HCT116 (cell line): ENCODE results near the gene ALPL. TPM values are rescaled to one million over a fixed set of nuclear protein-coding genes. Genes with fewer than 3 reads are reported as not detected.

Source experiments
- ATAC-seq: fragments of 200-7000 bp; cut with Tn5 transposase; 2 replicates; pipeline ENCODE4 v1.9.1; 2020; ENCODE audit warnings: mild to moderate bottlenecking, moderate library complexity
- BruUV-seq: library from RNA; stranded (reverse); fragments of 400-500 nt; replicated peaks from 2 replicates; lab custom pipeline; 2021; lab: Mats Ljungman, UMichigan
- CTCF ChIA-PET: fragments of 300-600 bp; sonication (Branson Sonifier 250); formaldehyde crosslinking; loops from one replicate; lab custom pipeline; 2021; ENCODE audit warnings: antibody characterized with exemption; lab: Charles Lee
- POLR2A ChIA-PET: fragments of 300-600, 350-600 bp; sonication (Branson Sonifier 250); formaldehyde crosslinking; loops from one replicate; lab custom pipeline; 2021; ENCODE audit warnings: antibody characterized with exemption; lab: Charles Lee
- RAD21 ChIA-PET, 2 experiments: fragments of 300-600 bp; sonication (Branson Sonifier 250); formaldehyde crosslinking; loops; one replicate each; lab custom pipeline; 2023; ENCODE audit warnings: low total read pairs in 2 of 2; ENCODE audit not compliant: uncharacterized antibody in 2 of 2, unreplicated experiment in 2 of 2, low non-redundant PET in 1 of 2; lab: Charles Lee
- DNase-seq: peaks from one replicate; pipeline ENCODE4 v3.0.0-alpha.2; 2010; ENCODE audit warnings: low read depth, low spot score
- H2AFZ ChIP-seq: fragments of 200-600 bp; shearing (Covaris generic), sonication (generic); 2 replicates; pipeline ENCODE4 v1.6.1; 2017; ENCODE audit warnings: low read depth, mixed run types, mixed read lengths, antibody characterized with exemption, low read length; ENCODE audit not compliant: poor library complexity, severe bottlenecking
- H3K27ac ChIP-seq: 2 replicates; pipeline ENCODE4 v1.5.1; 2012; ENCODE audit warnings: low read depth, low read length
- H3K27me3 ChIP-seq: fragments of 200-600 bp; sonication (generic); 2 replicates; pipeline ENCODE4 v1.6.1; 2016; ENCODE audit warnings: mixed run types, low read length, mixed read lengths; ENCODE audit not compliant: insufficient read depth
- H3K36me3 ChIP-seq, 2 experiments: fragments of 200-500 bp in 1 of 2; fragments of 200-600 bp in 1 of 2; sonication (Bioruptor generic) in 1 of 2; sonication (generic) in 1 of 2; 2 replicates each; pipeline versions ENCODE4 v1.5.1 to v1.6.1; 2014 to 2016; ENCODE audit warnings: low read length in 2 of 2, inconsistent platforms in 1 of 2, mixed read lengths in 1 of 2, mixed run types in 1 of 2; ENCODE audit not compliant: insufficient read depth in 2 of 2, control insufficient read depth in 1 of 2
- H3K4me1 ChIP-seq, 2 experiments: fragments of 200-600 bp in 1 of 2; sonication (generic) in 1 of 2; 2 replicates each; pipeline versions ENCODE4 v1.5.1 to v1.6.1; 2012 to 2017; ENCODE audit warnings: low read length in 2 of 2, inconsistent platforms in 1 of 2, mild to moderate bottlenecking in 1 of 2, mixed read lengths in 1 of 2, mixed run types in 1 of 2, moderate library complexity in 1 of 2; ENCODE audit not compliant: insufficient read depth in 2 of 2, control insufficient read depth in 1 of 2
- H3K4me2 ChIP-seq: fragments of 200-600 bp; sonication (generic); 2 replicates; pipeline ENCODE4 v1.6.1; 2017; ENCODE audit warnings: mixed run types, low read length, mixed read lengths
- H3K4me3 ChIP-seq, 2 experiments: fragments of 200-600 bp in 1 of 2; sonication (generic) in 1 of 2; replicated peaks in 1 of 2; 2 replicates each; pipeline ENCODE4 v1.5.1; 2011 to 2016; ENCODE audit warnings: low read length in 2 of 2, control low read depth in 1 of 2, low read depth in 1 of 2, mild to moderate bottlenecking in 1 of 2, mixed read lengths in 1 of 2, mixed run types in 1 of 2
- H3K79me2 ChIP-seq: fragments of 200-600 bp; sonication (generic); 2 replicates; pipeline ENCODE4 v1.6.1; 2017; ENCODE audit warnings: mild to moderate bottlenecking, mixed run types, low read length, moderate library complexity, mixed read lengths; ENCODE audit not compliant: insufficient read depth
- H3K9ac ChIP-seq: fragments of 200-600 bp; sonication (generic); 2 replicates; pipeline ENCODE4 v1.6.1; 2016; ENCODE audit warnings: low read length, mixed read lengths
- H3K9me2 ChIP-seq: fragments of 200-600 bp; sonication (generic), shearing (Covaris generic); 2 replicates; pipeline ENCODE4 v1.6.1; 2017; ENCODE audit warnings: mixed run types, mild to moderate bottlenecking, moderate library complexity; ENCODE audit not compliant: insufficient read depth
- H3K9me3 ChIP-seq, 2 experiments: fragments of 200-500 bp in 1 of 2; fragments of 200-600 bp in 1 of 2; sonication (Bioruptor generic) in 1 of 2; sonication (generic) in 1 of 2; 2 replicates each; pipeline ENCODE4 v1.6.1; 2014 to 2017; ENCODE audit warnings: low read length in 2 of 2, mixed read lengths in 2 of 2, inconsistent platforms in 1 of 2, low read depth in 1 of 2, mild to moderate bottlenecking in 1 of 2, mixed run types in 1 of 2, moderate library complexity in 1 of 2; ENCODE audit not compliant: control insufficient read depth in 1 of 2, insufficient read depth in 1 of 2
- H4K20me1 ChIP-seq: fragments of 200-600 bp; sonication (generic), shearing (Covaris generic); 2 replicates; pipeline ENCODE4 v1.6.1; 2017; ENCODE audit warnings: mixed run types, mild to moderate bottlenecking, moderate library complexity; ENCODE audit not compliant: insufficient read depth
- CBX3 ChIP-seq: IDR thresholded peaks from 2 replicates; pipeline ENCODE4 v1.6.1; 2012; ENCODE audit warnings: low read depth
- EGR1 ChIP-seq: IDR thresholded peaks from 2 replicates; pipeline ENCODE4 v1.6.1; 2012; ENCODE audit warnings: low read depth
- ELF1 ChIP-seq: IDR thresholded peaks from 2 replicates; pipeline ENCODE4 v1.6.1; 2012; ENCODE audit warnings: low read depth, borderline replicate concordance
- EZH2 ChIP-seq: fragments of 200-600 bp; sonication (generic); IDR thresholded peaks from 2 replicates; pipeline ENCODE4 v1.6.1; 2017; ENCODE audit warnings: antibody characterized with exemption, mixed run types
- FOSL1 ChIP-seq: IDR thresholded peaks from 2 replicates; pipeline ENCODE4 v1.6.1; 2012; ENCODE audit warnings: low read depth
- POLR2AphosphoS5 ChIP-seq: IDR thresholded peaks from 2 replicates; pipeline ENCODE4 v1.6.1; 2011; ENCODE audit warnings: mild to moderate bottlenecking, low read depth, low read length, moderate library complexity
- RAD21 ChIP-seq: IDR thresholded peaks from 2 replicates; pipeline ENCODE4 v1.6.1; 2012; ENCODE audit warnings: low read depth, mild to moderate bottlenecking
- SIN3A ChIP-seq: IDR thresholded peaks from 2 replicates; pipeline ENCODE4 v1.6.1; 2012; ENCODE audit warnings: low read depth
- SP1 ChIP-seq: IDR thresholded peaks from 2 replicates; pipeline ENCODE4 v1.6.1; 2012; ENCODE audit warnings: low read depth
- YY1 ChIP-seq: IDR thresholded peaks from 2 replicates; pipeline ENCODE4 v1.6.1; 2011; ENCODE audit warnings: low read length, low read depth, moderate library complexity, mild to moderate bottlenecking; ENCODE audit not compliant: insufficient replicate concordance; ENCODE audit errors: extremely low read depth
- ZBTB33 ChIP-seq: IDR thresholded peaks from 2 replicates; pipeline ENCODE4 v1.6.1; 2011; ENCODE audit warnings: mild to moderate bottlenecking, low read length, moderate library complexity; ENCODE audit not compliant: insufficient replicate concordance; ENCODE audit errors: extremely low read depth
- ZFX ChIP-seq: fragments of 450-650 bp; IDR thresholded peaks from 2 replicates; pipeline ENCODE4 v1.6.1; 2017
- ZNF274 ChIP-seq: fragments of 200-500 bp; sonication (Bioruptor generic); IDR thresholded peaks from 2 replicates; pipeline ENCODE4 v1.6.1; 2014; ENCODE audit warnings: mild to moderate bottlenecking, low read depth, low read length, inconsistent platforms
- intact Hi-C: fragments of 100-400 bp; cut with micrococcal nuclease; formaldehyde crosslinking; loops from 2 replicates; pipeline ENCODE4 v1.10.0; 2022
- total RNA-seq: library from RNA; stranded (reverse); gene quantifications from one replicate; pipeline ENCODE4 v1.2.1, GENCODE V29; 2021; ENCODE audit not compliant: unreplicated experiment
- TF ChIP-seq, protein P1 (sequence below): IDR thresholded peaks from 2 replicates; pipeline ENCODE4 v1.6.1; 2012
- TF ChIP-seq, protein P2 (sequence below): IDR thresholded peaks from 2 replicates; pipeline ENCODE4 v1.6.1; 2012

The ALPL gene
- total RNA-seq, 1 experiment from 2014 or later: 0.61 TPM

GRCh38 chr1:21489146-21489545, 20.1 kb upstream of the ALPL start:
- RAD21 ChIA-PET: no interaction called here
- H4K20me1 ChIP-seq: no peaks in the 10 kb centered on the region
- ATAC-seq (no peak), DNase-seq (no peak)
- H3K9me2 ChIP-seq: no peaks in the 10 kb centered on the region
- no peaks in the 10 kb centered on the region for H3K27me3 ChIP-seq
- H3K4me1 ChIP-seq: peaks cover 0 to 11% of the 10 kb centered on the region in 2 experiments; a peak in 1 of 4 replicates
- CTCF ChIA-PET: interaction anchor here (0.6 to 1.3 kb wide), 5 partner anchors 20 to 792 kb away, joined by 3 to 5 read pairs (median 3); partner anchors contain the start of gene ALPL
- H3K36me3 ChIP-seq: no peaks in the 10 kb centered on the region
- peak overlapping the region; percentile 74 for H2AFZ ChIP-seq
- peak overlapping the region; percentile 62 for H3K4me2 ChIP-seq
- no peaks in the 10 kb centered on the region; a peak in 1 of 4 replicates for H3K9me3 ChIP-seq
- H3K27ac ChIP-seq: no peak overlapping the region
- H3K79me2 ChIP-seq: no peaks in the 10 kb centered on the region
- POLR2A ChIA-PET: no interaction called here
- no TSS peak for BruUV-seq
- H3K9ac ChIP-seq: no peak overlapping the region
- peak overlapping the region; percentile 23 to 26; a peak in 3 of 4 replicates for H3K4me3 ChIP-seq
- intact Hi-C loops: loop anchor here (2.0 kb wide), 1 partner anchor 38 kb away; no protein-coding TSS in a partner anchor
- TF ChIP-seq ZNF274: no peak

DNA sequence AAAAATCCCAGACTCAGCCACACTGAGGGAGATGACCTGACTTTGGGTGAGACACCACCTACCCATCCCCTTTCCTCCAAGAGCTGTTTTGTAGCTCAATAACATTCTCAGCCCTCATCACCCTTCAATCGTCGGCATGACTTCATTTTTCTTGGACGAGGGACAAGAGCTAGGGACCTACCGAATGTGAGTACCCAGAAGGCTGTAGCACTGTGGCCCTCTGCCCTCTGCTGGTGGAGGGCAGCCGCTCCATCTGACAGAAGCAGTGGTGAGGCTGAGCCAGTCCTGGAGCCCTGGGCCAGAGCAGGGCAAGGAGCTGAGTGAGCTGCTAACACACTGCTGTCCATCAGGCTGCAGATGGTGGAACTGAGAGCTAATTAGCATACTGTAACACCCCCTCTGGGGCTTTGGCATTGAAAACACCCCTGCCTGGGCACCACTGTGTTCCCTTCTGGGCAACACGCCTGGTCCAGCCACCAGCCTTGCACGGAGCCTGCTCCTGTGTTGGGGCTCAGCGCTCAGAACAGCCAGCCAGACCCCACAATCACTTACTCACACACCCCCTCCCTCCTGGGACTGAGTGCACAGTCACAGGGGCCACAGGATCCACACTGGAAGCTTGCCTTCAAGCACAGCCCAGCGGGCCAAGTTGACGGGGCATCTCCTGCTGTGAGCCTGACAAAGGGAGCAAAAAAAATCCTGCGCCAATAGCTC, 18.3 kb upstream of the ALPL start:
- H3K36me3 ChIP-seq: no peaks in the 10 kb centered on the region
- H4K20me1 ChIP-seq: no peaks in the 10 kb centered on the region
- no TSS peak for BruUV-seq
- H3K9me3 ChIP-seq: no peaks in the 10 kb centered on the region; a peak in 1 of 4 replicates
- no peak overlapping the region for H3K9ac ChIP-seq
- ChIA-PET CTCF (interaction anchor here (1.0 to 1.8 kb wide), 2 partner anchors 120 to 122 kb away, joined by 3 to 13 read pairs; no protein-coding TSS in a partner anchor), POLR2A (no interaction called here), RAD21 (interaction anchor here (0.6 to 1.0 kb wide), 3 partner anchors 117 to 123 kb away, joined by 3 to 4 read pairs (median 3); no protein-coding TSS in a partner anchor)
- no peak overlapping the region for H3K4me2 ChIP-seq
- intact Hi-C loops: loop anchor here (10.0 kb wide), 1 partner anchor 116 kb away; no protein-coding TSS in a partner anchor
- no peaks in the 10 kb centered on the region for H3K27me3 ChIP-seq
- no peaks in the 10 kb centered on the region for H3K9me2 ChIP-seq
- peak; percentile 78 for ATAC-seq
- H2AFZ ChIP-seq: no peak overlapping the region
- H3K27ac ChIP-seq: no peak overlapping the region
- no peak for DNase-seq
- H3K79me2 ChIP-seq: no peaks in the 10 kb centered on the region
- no peak overlapping the region for H3K4me3 ChIP-seq
- peaks cover 0 to 11% of the 10 kb centered on the region in 2 experiments; a peak in 1 of 4 replicates for H3K4me1 ChIP-seq
- TF ChIP-seq POLR2AphosphoS5: no peak
- TF ChIP-seq SIN3A: no peak
- no peak for TF ChIP-seq EZH2
- TF ChIP-seq ELF1: no peak
- peak; percentile 63; the same call in 1 of the 2 replicates for TF ChIP-seq CBX3
- no peak for TF ChIP-seq EGR1
- TF ChIP-seq, protein P1, sequence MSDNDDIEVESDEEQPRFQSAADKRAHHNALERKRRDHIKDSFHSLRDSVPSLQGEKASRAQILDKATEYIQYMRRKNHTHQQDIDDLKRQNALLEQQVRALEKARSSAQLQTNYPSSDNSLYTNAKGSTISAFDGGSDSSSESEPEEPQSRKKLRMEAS: no peak
- TF ChIP-seq, protein P2, sequence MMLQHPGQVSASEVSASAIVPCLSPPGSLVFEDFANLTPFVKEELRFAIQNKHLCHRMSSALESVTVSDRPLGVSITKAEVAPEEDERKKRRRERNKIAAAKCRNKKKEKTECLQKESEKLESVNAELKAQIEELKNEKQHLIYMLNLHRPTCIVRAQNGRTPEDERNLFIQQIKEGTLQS: no peak
- no peak for TF ChIP-seq ZFX
- peak; percentile 66 for TF ChIP-seq RAD21
- no peak for TF ChIP-seq FOSL1
- no peak for TF ChIP-seq ZNF274
- TF ChIP-seq YY1: no peak
- TF ChIP-seq ZBTB33: no peak
- no peak for TF ChIP-seq SP1
